Stimulated activated CD4-positive, alpha-beta T cell treated with anti-CD3 and anti-CD28 coated beads, Interleukin-1b, Interleukin-23, amount 100 ng/mL, for 4 hours (primary cell): ENCODE measurements around the gene ZNF862.
"Not testable (repeated sequence)": the region's sequence is repeated elsewhere in the genome, so short reads cannot be mapped to it uniquely, and the experiment has no call there.

Experiments
- DNase-seq, 2 donors: peaks; one replicate each; pipeline ENCODE4 v3.0.0-alpha.2; 2020; ENCODE audit warnings: low read depth in 2 of 2

Gene ZNF862

DNA sequence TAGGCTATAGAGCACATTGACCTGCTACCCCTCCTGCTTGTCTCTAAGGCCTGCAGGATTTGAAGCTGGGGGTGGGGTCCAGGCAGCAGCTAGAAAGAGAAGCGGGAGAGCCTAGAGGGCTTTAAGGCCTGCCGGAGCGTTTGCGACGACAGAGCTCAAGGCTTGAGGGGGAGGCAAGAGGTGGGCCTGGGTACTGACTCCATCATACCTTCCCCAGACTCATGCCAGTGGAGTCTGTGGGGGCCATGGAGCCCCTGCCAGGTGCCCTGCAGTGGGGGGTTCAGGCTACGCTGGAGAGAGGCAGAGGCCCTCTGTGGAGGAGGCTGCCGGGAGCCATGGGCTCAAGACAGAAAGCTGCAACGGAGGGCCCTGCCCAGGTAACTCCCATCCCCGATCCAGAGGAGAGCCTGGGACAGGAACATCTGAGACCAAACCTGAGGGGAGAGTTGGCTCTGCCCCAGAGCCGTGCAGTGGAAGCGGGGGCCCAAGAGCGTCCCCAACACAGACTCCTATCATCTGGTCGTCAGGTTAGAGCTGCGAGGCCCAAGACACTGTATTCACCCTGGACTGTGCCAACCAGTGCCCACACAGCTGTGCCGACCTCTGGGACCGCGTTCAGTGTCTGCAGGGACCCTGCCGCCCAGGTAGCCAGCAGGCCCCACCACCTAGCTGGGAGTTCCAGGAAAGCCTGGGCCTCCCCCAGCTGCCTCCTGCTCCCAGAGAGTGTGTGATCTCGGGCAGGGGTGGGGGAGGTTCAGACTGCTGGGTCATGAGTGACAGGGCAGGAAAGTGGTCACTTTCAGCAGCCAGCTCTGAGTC lies 13.2 kb upstream of the ZNF862 start:
- no peak for DNase-seq

GRCh38 chr7:149825567-149826343 lies 12.4 kb upstream of the ZNF862 start:
- no peak for DNase-seq

- no peak for DNase-seq
These were observed 11.7 kb upstream of the ZNF862 start for GRCh38 chr7:149826344-149827088.

- DNase-seq, result no peak
These were observed 10.8 kb upstream of the ZNF862 start for GRCh38 chr7:149827089-149827981.

- no peak for DNase-seq
These were observed 9.5 kb upstream of the ZNF862 start for GRCh38 chr7:149828357-149829309.

- not testable (repeated sequence) for DNase-seq
These were observed 7.6 kb upstream of the ZNF862 start for GRCh38 chr7:149830527-149830926.

DNA sequence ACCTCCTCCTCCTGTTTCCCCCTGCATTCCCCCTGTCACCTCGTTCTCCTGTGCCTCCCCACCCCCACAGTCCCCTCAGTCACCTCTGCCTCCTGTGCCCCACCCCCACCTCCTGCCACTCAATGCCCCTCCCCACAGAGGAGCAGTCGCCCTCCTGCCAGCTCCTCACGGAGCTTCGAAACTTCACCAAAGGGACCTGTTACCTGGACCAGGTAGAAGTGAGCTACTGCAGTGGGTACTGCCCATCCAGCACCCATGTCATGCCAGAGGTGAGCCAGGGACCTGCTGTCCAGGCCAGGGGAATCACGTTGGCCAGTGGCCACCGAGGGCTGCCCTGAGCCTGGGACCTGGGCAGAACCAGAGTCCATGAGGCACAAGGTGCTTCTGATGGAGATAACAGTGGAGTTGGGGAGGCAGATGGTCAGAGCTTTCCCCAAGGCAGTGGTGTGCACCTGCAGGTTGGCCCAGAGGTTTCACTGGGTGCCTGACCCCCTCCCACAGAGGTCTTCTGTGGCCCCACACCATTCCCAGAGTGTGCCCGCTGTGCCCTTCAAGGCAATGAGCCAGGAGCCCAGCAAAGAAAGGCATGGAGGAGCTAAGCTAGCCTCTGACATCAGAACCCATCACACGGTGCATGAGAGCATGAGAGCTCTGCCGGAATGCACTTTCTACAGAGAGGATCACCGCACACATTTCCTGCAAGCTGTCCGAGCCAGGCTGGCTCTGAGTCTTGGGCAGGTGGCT lies 7.0 kb upstream of the ZNF862 start:
- DNase-seq, result no peak

GRCh38 chr7:149831741-149832219 lies 6.4 kb upstream of the ZNF862 start:
- DNase-seq, result no peak

DNA sequence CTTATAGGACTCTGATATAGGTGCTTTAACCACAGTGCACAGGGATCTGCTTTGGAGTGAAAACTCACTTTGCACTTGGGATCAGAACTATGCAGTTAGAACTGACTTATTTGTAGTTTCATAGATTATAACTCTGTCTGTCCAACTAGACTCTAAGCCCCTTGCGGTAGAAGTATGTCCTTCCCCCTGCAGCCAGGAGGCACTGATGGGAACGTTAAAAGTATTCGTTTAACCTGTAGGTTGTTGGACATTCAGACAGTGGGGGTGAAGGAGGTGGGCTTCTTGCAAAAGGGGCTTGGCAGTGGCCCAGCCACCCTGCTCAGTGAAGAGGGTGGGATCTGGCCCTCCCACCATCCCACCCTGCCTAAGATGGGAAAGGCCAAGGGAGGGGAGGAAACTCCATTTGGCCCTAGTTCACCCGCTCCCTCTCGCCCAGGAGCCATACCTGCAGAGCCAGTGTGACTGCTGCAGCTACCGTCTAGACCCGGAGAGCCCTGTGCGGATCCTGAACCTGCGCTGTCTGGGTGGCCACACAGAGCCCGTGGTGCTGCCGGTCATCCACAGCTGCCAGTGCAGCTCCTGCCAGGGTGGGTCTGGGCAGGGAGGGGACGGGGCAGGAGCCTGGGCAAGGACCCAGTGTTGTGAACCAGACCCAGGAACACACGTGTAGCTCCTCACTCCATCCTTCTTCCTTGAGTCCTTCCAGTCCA lies 5.7 kb upstream of the ZNF862 start:
- no peak for DNase-seq

DNA sequence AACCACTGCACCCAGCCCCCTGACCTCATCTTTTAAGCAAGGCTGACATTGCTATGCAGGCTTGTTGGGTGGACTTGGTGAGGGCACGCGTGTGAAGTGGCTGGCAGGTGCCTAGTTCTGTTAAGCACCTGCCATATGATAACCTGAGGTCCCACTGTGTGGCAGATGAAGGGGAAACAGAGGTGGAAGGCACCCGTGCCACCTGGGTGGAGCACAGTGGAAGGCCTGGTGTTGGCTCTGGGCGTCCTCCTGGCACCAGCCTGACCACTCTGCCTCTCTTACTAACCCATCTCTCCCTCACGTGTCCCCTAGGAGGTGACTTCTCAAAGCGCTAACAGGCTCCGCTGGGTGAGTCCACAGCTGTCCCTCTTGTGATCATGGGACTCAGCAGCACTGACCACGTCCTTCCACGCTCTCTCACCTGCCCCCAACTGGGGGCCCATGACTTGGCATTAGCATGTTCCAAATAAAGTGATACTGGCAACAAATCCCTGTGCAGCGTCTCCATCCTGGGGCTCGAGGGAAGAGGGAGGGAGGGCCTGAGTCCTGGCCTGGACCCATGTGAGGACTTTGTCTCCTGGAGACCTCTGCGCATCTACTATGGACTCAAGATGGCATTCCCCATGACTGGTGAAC lies 4.6 kb upstream of the ZNF862 start:
- DNase-seq, result no peak

DNA sequence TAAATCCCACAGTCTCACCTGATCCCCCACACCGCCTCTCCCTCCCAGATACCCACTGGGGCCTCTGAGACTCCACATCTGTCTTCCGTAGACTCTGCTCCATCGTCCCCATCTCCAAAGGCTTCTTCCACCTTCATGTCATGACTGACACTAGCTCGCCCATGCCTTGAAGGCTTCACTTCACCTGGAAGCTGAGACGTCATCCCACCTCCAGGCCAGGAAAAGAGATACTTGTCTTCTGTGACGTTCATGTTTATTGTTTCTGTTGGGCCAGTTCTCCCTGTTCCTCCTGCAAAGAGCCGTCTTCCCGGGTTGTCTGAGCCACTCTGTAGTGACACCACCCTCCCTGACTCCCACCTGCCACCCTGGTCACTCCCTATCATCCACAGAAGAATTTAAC lies 3.6 kb upstream of the ZNF862 start:
- no peak for DNase-seq

DNA sequence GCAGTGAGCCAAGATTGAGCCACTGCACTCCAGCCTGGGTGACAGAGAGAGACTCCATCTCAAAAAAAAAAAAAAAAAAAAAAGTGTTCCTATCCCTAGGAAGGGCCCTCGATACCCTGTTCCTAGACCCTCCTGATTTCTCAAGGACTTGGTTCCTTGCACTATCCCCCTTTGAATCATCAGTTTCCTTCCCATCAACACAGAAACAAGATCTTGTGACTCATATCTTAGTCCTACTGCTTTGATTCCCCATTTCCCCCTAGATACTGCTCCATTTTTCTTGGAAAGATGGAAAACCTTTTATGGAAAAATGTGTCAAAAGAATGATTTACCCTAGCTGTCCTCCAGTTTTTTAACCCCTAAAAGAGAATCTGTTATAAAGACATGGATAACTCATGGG lies 1.7 kb upstream of the ZNF862 start:
- no peak for DNase-seq

DNA sequence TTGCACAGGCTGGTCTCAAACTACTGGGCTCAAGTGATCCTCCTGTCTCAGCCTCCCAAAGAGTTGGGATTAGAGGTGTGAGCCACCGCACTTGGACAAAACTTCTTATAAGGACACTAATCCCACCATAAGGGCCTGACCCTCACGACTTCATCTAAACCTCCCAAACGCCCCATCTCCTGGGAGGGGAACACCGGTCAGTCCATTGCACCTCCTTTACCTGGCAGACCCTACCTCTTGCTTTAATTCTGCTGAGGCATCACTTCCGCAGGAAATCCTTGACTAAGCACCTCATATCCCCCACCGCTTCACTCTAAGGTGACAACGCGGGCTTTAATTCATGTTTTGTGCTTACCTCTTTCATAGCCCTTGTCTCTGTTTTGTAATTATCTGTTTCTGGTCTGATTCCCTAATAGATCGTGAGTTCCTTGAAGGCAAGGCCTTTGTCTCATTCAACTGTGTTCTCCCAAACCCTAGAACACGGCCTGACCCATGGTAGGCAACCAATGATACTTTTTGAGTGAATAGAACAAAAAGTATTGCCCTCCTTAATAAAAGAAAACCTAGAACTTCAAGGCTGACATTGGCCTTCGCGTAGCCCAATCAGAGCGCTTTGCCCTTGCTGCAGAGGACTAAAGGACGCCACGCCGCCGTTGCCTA lies 481 bp upstream of the ZNF862 start:
- no peak for DNase-seq

- DNase-seq, result no peak
These were observed 825 bp downstream of the ZNF862 start for GRCh38 chr7:149838992-149839408.

- DNase-seq, result no peak
These were observed 1.8 kb downstream of the ZNF862 start for GRCh38 chr7:149839933-149840332.

DNA sequence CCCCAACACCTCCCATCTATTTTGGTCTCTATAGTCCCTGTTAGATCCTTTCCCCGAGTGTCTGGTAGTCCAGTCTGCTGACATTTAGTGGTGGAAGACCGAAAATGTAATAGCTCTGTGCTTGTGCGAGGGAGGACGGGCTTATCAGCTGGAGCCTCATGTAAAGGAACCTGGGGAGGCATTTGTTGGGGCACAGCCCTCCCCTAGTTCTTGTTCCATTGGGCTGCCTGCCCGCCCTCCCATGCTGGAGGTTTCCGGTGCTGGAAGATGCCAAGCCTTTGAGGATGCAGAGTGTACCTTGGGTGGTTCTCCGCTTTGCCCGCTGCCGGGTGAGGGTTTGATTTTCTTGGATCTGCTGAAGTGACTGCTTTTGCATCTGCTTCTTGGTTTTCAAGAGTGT lies 5.4 kb downstream of the ZNF862 start:
- no peak for DNase-seq

- DNase-seq, result no peak
These were observed 6.3 kb downstream of the ZNF862 start for GRCh38 chr7:149844445-149844844.
